Measurements from ENCODE around the gene AKAP9.

- TF ChIP-seq CTCF (IDR thresholded peaks at IDR 0.05; ENCODE audit: poor library complexity) (no peak), EZH2 (IDR thresholded peaks at IDR 0.05; ENCODE audit: borderline replicate concordance) (no peak), EZH2phosphoT487 (IDR thresholded peaks at IDR 0.05; ENCODE audit: low read depth, severe bottlenecking, unreplicated experiment) (no peak)
Measured at GRCh38 chr7:92025260-92025659, 84.6 kb downstream of the AKAP9 start.

All from hepatocyte (in vitro differentiated cells).